ENCODE measurements around the gene PPP1R1C. TPM values are rescaled to one million over a fixed set of nuclear protein-coding genes. Genes with fewer than 3 reads are reported as not detected.

The PPP1R1C gene
- total RNA-seq, 1 experiment from 2014 or later, result 4.0 TPM

- Histone ChIP-seq H3K27me3 (ENCODE audit: insufficient read depth, low read length) (no peaks in the 10 kb centered on the region), H3K23ac (ENCODE audit: insufficient read length, low read depth, low read length) (no peak overlapping the region), H3K79me1 (ENCODE audit: insufficient read depth, low read depth, low read length, poor library complexity, severe bottlenecking) (no peaks in the 10 kb centered on the region), H2BK20ac (ENCODE audit: low read depth, low read length, poor library complexity, severe bottlenecking) (no peak overlapping the region), H3T11ph (ENCODE audit: low read length) (no peak overlapping the region), H3K9ac (ENCODE audit: extremely low read depth, insufficient read length, low read length) (no peak overlapping the region), H3K79me2 (ENCODE audit: insufficient read depth, low read length) (no peaks in the 10 kb centered on the region), H2AFZ (ENCODE audit: low read length) (no peak overlapping the region), H3K4me1 (ENCODE audit: insufficient read depth, low read length) (peaks cover 6% of the 10 kb centered on the region), H2BK5ac (ENCODE audit: insufficient read length, low read length) (no peak overlapping the region), H2AK5ac (ENCODE audit: insufficient read length, low read length) (no peak overlapping the region), H4K20me1 (ENCODE audit: control insufficient read depth, insufficient read depth, insufficient read length) (no peaks in the 10 kb centered on the region), H2BK15ac (ENCODE audit: low read depth, low read length) (no peak overlapping the region), H3K27ac (ENCODE audit: insufficient read length, low read depth, low read length) (no peak overlapping the region), H3K23me2 (ENCODE audit: insufficient read length, low read depth, low read length, poor library complexity, severe bottlenecking) (no peaks in the 10 kb centered on the region), H3K14ac (ENCODE audit: insufficient read depth, low read length) (no peak overlapping the region), H2BK120ac (ENCODE audit: low read depth, low read length, poor library complexity, severe bottlenecking) (no peak overlapping the region), H4K5ac (ENCODE audit: insufficient read length, low read depth, low read length) (no peak overlapping the region), H3K18ac (ENCODE audit: insufficient read length, low read depth, low read length) (no peak overlapping the region), H3K4ac (ENCODE audit: low read depth, low read length) (no peak overlapping the region), H4K91ac (ENCODE audit: insufficient read length, low read depth, low read length) (no peak overlapping the region), H3K9me3 (ENCODE audit: control insufficient read depth, low read depth, low read length) (no peaks in the 10 kb centered on the region), H3K56ac (ENCODE audit: insufficient read length, low read depth, low read length) (no peak overlapping the region), H4K8ac (replicated peaks; ENCODE audit: insufficient read length, low read depth, low read length) (no peak overlapping the region), H2BK12ac (ENCODE audit: insufficient read length, low read depth, low read length) (no peak overlapping the region), H3K4me2 (ENCODE audit: insufficient read depth, insufficient read length, low read length) (no peak overlapping the region)
- Mint-ChIP-seq H3K27ac (no peak overlapping the region; a peak in 1 of 7 replicates), H3K4me3 (no peak overlapping the region), H3K9me3 (no peaks in the 10 kb centered on the region), H3K27me3 (ENCODE audit: low read depth) (no peaks in the 10 kb centered on the region), H3K36me3 (ENCODE audit: insufficient read depth in 1 of 3, low read depth in 3 of 3) (no peaks in the 10 kb centered on the region), H3K4me1 (peaks cover 15 to 18% of the 10 kb centered on the region in 2 experiments)
- DNase-seq, result no peak
- WGBS (ENCODE audit: extremely low coverage, insufficient read length, low lambda C conversion rate), result no CpG with 5 or more reads among the region's 2 CpGs
- no peak for TF ChIP-seq CTCF (conservative IDR thresholded peaks at IDR 0.05)
Measured at GRCh38 chr2:182070736-182071135, 85.1 kb downstream of the PPP1R1C start.
